NCI-H2171 treated with DMSO at 0.1 percent for 48 hours (cell line): Measurements from ENCODE around the gene MS4A4E.
A peak's percentile ranks its signal among the peaks of the same experiment; 100 is the strongest.
"Not testable (repeated sequence)": the region's sequence is repeated elsewhere in the genome, so short reads cannot be mapped to it uniquely, and the experiment has no call there.

Experiments used
- DNase-seq: peaks from one replicate; lab custom pipeline; 2025; lab: John Stamatoyannopoulos, UW

The MS4A4E gene

GRCh38 chr11:60221692-60222091, 21.2 kb downstream of the MS4A4E start:
- DNase-seq: no peak

GRCh38 chr11:60221181-60221580, 21.8 kb downstream of the MS4A4E start:
- DNase-seq: no peak

GRCh38 chr11:60214386-60214785, 28.6 kb downstream of the MS4A4E start:
- no peak for DNase-seq

- no peak for DNase-seq
These were observed 31.7 kb downstream of the MS4A4E start for GRCh38 chr11:60211206-60211605.

GRCh38 chr11:60209977-60210376, 33.0 kb downstream of the MS4A4E start:
- no peak for DNase-seq

GRCh38 chr11:60208951-60209350, 34.0 kb downstream of the MS4A4E start:
- DNase-seq: no peak

- DNase-seq: no peak
These were observed 34.6 kb downstream of the MS4A4E start for GRCh38 chr11:60208146-60208895.

GRCh38 chr11:60206616-60207015, 36.3 kb downstream of the MS4A4E start:
- no peak for DNase-seq

GRCh38 chr11:60204922-60205321, 38.0 kb downstream of the MS4A4E start:
- no peak for DNase-seq

- not testable (repeated sequence) for DNase-seq
These were observed 41.6 kb downstream of the MS4A4E start for GRCh38 chr11:60201334-60201733.

- no peak for DNase-seq
These were observed 45.5 kb downstream of the MS4A4E start for GRCh38 chr11:60197442-60197841.

GRCh38 chr11:60195923-60196368, 47.0 kb downstream of the MS4A4E start:
- DNase-seq: no peak

- no peak for DNase-seq
These were observed 48.4 kb downstream of the MS4A4E start for GRCh38 chr11:60194511-60194910.

GRCh38 chr11:60193687-60194433, 49.1 kb downstream of the MS4A4E start:
- peak; percentile 53 for DNase-seq

- not testable (repeated sequence) for DNase-seq
These were observed 50.4 kb downstream of the MS4A4E start for GRCh38 chr11:60192564-60192963.

- not testable (repeated sequence) for DNase-seq
These were observed 54.5 kb downstream of the MS4A4E start for GRCh38 chr11:60188481-60188880.

- DNase-seq: not testable (repeated sequence)
These were observed 56.8 kb downstream of the MS4A4E start for GRCh38 chr11:60186128-60186527.

GRCh38 chr11:60185512-60185827, 57.5 kb downstream of the MS4A4E start:
- not testable (repeated sequence) for DNase-seq

GRCh38 chr11:60184824-60185511, 58.0 kb downstream of the MS4A4E start:
- no peak for DNase-seq

- DNase-seq: no peak
These were observed 59.2 kb downstream of the MS4A4E start for GRCh38 chr11:60183591-60184205.

- no peak for DNase-seq
These were observed 60.2 kb downstream of the MS4A4E start, which contains the start of gene MS4A6A for GRCh38 chr11:60182541-60183330. Gene MS4A6A (minus strand): TSS chr11:60183083. CDS start chr11:60181727, 1,356 bp downstream.
